HG03432 (cell line): Measurements from ENCODE around the gene LOXL1.
"Not testable (repeated sequence)": the region's sequence is repeated elsewhere in the genome, so short reads cannot be mapped to it uniquely, and the experiment has no call there.

ENCODE experiments used
- ATAC-seq: cut with Tn5 transposase; IDR thresholded peaks from one replicate; pipeline ENCODE4 v1.9.1; 2021; ENCODE audit warnings: mild to moderate bottlenecking, moderate library complexity; ENCODE audit not compliant: unreplicated experiment

LOXL1 gene

DNA sequence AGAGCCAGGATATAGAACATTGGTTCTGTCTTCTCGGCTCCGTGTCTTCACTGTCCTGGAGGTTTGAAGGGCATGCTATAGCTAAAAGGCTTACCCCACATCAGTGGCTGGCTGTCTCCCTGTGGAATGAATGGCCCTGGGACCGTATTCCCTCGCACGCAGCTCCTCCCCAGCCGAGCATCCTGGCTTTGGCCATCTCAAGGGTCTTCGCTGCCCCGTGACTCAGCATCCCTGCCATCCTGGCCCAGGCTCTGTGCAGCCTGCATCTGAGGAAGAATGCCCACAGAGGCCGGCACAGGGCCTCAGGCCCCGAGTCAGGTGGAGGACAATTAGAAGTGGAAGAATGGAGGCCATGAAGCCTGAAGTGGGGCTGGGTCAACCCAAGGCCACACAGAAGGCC, 11.0 kb downstream of the LOXL1 start:
- ATAC-seq: no peak

- no peak for ATAC-seq
Measured at GRCh38 chr15:73937726-73938125, 11.5 kb downstream of the LOXL1 start.

- not testable (repeated sequence) for ATAC-seq
Measured at GRCh38 chr15:73938516-73938915, 12.3 kb downstream of the LOXL1 start.

GRCh38 chr15:73939138-73939537, 12.9 kb downstream of the LOXL1 start:
- ATAC-seq: no peak

DNA sequence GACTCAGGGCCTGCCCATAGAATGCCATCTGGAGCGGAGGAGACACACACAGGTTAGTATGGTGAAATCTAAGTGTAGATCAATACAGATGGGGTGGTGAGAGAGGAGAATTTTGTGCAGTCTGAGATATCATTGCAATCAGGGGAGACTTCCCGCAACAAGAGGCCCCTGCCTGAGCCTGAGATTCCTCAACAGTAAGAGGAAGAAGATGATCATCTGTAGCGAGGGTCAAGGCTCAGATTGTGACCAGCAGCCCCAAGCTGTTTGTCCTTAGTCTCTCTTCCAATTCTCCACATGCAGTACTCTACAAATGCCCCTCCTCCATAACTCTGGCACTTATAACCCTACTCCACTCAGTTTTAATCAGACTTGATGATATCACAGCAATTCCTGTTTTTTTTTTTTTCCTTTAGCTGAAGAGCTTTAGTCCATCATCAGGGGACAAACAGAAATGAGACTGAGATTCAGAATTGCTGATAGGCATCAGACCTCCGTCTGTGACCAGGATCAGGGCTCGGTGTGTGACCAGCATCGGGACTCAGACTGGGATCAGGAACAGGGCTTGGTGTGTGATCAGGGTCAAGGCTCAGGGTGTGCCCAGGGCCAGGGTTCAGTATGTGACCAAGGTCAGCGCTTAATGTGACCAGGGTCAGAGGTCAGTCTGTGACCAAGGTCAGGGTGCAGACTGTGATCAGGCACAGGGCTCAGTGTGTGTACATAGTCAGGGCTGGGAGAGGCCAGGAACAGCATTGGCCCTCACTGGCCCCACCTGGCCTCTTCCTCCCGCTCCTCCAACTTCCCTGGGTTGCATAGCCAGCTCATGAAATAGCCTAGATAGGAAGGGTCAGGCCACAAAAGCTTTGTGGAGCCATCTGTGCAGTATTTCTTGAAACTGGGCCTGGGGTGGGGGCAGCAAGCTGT, 14.1 kb downstream of the LOXL1 start:
- ATAC-seq: no peak

DNA sequence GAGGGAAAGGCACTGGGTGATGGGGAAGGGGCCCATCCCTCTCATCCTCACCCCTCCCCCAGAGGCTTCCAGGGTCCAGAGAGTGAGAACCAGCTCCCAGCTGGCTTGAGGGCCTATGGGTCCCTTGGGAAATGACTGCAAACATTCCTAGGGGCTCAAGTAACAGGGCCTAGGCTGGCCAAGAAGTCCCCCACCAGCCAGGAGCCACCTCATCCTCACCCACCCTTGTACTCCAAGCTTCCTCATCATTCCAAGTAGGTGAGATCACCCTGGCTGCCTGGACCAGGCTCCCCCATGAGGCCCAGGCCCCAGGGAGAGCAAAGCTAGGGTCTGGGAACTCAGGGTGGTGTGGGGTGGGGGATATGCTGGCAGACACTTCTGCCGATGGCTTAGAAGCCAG, 14.8 kb downstream of the LOXL1 start:
- no peak for ATAC-seq

DNA sequence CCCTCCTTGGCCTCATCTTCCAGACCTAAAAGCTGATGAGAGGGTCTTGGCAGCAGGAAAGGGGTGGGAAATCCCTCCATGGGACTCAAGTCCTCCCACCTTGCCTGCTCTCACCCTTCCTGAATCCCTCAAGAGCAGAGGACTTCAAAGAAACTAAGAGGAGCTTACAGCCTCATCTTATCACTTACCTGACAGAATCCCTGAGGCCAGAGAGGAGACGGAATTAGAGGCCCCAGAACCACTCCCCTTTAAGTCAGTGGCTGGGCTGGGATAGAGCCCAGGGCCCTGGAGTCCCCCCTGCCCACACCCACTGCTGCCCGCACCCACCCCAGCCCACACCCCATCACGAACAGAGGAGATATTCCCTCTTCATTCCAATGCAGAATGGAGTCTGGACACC, 15.2 kb downstream of the LOXL1 start:
- no peak for ATAC-seq

- no peak for ATAC-seq
Measured at GRCh38 chr15:73941871-73942635, 15.8 kb downstream of the LOXL1 start.

- no peak for ATAC-seq
Measured at GRCh38 chr15:73942751-73943270, 16.5 kb downstream of the LOXL1 start.

GRCh38 chr15:73944161-73945129, 18.2 kb downstream of the LOXL1 start:
- no peak for ATAC-seq

DNA sequence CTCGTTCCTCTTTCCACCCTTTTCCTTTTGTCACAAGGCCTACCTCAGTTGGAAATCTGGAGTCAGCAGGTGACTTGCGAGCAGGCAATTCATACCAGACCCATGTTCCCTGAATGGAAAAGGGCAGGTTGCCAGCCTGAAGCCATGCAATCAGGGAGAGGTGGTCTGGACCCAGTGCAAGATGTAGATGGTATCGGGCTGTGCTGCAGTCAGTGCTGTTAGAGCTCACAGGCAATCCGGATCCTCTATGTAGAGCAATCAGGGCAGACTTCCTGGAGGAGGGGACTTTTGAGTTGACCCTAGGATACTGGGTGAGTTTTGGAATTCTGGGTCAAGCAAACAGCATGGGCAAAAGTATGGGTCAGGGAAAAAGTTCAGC, 18.9 kb downstream of the LOXL1 start:
- ATAC-seq: no peak

DNA sequence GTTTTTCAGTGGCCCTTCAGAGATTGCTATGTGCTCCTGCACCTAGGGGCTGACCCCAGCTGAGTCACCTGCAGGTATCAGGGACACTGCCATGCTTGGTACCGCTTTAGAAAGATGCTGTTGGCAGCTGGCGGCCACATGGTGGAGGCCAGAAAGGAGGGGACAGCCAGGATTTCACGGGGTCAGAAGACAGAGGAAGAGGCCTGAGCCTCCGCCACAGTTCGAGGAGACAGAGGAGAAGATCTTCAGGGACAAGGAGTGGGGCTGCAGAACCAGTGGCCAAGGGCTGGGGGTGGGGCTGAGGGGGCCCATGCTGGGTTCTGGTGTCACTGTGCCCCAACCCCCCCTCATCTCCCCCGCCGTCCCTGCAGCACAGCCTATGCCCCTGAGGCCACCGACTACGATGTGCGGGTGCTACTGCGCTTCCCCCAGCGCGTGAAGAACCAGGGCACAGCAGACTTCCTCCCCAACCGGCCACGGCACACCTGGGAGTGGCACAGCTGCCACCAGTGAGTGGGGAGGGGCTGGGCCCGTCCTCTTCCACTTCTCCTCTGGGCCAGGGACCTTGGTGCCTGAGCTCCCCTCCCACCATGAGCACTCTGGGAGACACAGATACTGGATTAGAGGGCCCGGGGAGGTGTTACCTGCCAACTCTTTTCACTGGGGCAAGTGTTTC, 19.9 kb downstream of the LOXL1 start:
- ATAC-seq: no peak

DNA sequence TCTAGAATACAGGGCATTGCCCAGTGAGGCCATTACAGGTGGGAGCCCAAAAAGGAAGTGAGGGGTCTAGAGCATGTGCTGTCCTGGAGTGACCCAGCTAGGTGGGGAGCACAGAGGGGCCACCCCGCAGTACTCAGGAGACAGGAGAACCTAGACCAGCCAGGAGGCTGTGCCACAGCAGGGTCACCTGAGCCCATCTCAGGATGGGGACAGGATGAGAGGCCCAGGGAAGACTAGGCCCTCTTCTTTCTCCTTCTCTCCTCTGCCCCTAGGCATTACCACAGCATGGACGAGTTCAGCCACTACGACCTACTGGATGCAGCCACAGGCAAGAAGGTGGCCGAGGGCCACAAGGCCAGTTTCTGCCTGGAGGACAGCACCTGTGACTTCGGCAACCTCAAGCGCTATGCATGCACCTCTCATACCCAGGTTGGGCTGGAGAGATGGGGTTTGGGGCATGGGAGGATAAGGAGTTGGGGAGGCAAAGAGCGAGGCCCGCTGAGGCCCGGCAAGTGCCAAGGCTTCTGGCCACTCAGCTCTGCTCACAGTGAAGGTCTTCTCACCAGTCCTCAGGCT, 20.6 kb downstream of the LOXL1 start:
- no peak for ATAC-seq

DNA sequence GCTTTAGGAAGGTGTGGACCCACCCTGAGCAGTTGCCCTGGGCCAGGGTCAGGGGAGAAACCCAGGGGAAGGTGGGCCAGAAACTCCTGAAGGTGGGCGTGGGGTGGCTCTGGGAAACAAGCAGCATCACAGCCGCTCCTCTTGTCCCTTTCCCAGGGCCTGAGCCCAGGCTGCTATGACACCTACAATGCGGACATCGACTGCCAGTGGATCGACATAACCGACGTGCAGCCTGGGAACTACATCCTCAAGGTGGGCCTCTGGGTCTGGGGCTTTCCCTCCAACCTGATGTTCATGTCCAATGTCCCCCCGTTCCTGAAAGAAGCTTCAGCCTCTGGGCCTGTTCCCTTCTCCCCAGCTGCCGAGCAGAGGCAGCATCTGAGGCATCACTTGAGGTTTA, 21.4 kb downstream of the LOXL1 start:
- ATAC-seq: no peak

GRCh38 chr15:73948396-73948795, 22.1 kb downstream of the LOXL1 start:
- no peak for ATAC-seq

- no peak for ATAC-seq
Measured at GRCh38 chr15:73948982-73949381, 22.7 kb downstream of the LOXL1 start.

- ATAC-seq: no peak
Measured at GRCh38 chr15:73949496-73949895, 23.2 kb downstream of the LOXL1 start.

DNA sequence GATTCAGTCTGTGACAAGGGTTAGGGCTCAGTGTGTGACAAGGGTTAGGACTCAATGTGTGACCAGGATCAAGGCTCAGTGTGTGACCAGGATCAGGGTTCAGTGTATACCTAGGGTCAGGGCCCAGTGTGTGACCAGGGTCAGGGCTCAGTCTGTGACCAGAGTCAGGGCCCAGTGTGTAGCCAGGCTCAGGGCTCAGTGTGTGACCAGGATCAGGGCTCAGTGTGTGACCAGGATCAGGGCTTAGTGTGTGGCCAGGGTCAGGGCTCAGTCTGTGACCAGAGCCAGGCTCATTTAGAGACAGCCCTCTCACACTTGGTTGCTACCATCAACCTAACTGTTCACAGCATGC, 24.2 kb downstream of the LOXL1 start:
- no peak for ATAC-seq

DNA sequence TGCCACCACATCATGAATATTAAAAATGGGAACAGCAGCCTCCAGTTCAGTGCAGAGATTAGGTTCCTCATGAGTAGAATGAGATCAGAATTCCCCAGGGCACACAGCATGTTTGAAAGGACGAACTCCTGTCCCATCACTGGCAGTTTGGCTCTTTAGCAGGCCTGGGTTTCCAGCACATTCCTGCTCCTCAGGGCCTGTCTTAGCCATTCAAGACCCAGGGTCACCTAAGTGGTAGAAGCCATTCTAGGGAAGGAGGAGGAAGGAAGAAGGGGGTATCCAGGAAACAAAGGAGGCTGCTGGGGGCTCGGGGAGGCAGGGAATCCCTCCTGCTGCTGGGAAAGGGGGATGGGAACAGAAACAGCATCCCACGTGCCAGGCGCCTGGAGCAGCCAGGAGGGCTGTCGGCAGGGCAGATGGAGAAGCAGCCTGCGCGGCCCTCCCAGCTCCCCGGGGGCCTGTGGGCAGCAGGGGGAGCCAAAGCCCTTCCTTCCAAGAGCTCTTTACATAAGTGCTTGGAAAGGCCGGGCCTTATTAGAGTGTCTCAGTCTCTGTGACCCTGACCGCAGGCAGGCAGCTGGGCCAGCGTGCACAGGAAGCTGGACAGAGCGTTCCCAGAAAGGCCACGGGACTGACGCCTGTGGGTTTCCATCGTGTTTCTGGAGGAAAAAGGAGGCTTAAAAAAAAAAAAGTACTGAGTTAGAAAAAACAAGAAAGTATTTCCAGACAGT, 24.7 kb downstream of the LOXL1 start:
- ATAC-seq: peak; percentile 49
